Inferior parietal cortex (tissue), 1 donor: ENCODE data around the gene FOSL2.

ENCODE experiments used
- DNase-seq: peaks from one replicate; pipeline ENCODE4 v3.0.0-alpha.2; 2016; ENCODE audit errors: extremely low spot score

FOSL2 gene

DNA sequence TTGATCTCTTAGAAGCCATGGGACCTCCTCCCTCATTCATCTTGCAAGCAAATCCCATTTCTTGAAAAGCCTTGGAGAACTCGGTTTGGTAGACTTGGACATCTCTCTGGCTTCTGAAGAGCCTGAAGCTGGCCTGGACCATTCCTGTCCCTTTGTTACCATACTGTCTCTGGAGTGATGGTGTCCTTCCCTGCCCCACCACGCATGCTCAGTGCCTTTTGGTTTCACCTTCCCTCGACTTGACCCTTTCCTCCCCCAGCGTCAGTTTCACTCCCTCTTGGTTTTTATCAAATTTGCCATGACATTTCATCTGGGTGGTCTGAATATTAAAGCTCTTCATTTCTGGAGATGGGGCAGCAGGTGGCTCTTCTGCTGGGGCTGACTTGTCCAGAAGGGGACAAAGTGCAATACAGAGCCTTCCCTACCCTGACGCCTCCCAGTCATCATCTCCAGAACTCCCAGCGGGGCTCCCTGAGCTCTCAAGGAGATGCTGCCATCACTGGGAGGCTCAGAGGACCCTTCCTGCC, 20.0 kb downstream of the FOSL2 start:
- DNase-seq = no peak

DNA sequence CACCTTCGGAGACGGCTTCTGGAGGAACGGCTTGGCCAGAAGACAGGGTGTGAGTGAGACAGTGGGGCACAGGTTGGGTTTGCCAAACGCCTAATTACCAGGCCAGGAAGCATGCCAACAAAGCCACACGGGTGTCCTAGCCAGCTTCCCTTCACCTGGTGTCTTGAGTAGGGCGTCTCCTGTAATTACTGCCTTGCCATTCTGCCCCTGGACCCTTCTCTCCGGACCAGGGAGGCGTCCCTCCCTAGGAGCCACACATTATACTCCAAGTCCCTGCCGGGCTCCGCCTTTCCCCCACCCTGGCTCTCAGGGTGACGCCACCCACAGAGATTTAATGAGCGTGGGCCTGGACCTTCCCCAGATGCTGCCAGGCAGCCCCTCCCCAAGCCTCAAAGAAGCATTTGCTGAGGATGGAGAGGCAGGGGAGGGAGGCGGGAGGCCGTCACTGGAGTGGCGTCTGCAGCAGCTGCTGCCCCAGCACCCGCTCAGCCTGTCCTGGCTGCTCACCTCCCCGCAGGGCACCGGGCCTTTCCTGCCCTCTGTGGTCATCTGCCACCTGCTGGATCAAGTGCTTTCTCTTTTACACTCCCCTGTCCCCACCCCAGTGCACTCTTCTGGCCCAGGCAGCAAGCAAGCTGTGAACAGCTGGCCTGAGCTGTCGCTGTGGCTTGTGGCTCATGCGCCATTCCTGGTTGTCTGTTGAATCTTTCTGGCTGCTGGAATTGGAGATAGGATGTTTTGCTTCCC, 20.7 kb downstream of the FOSL2 start:
- DNase-seq = no peak

DNA sequence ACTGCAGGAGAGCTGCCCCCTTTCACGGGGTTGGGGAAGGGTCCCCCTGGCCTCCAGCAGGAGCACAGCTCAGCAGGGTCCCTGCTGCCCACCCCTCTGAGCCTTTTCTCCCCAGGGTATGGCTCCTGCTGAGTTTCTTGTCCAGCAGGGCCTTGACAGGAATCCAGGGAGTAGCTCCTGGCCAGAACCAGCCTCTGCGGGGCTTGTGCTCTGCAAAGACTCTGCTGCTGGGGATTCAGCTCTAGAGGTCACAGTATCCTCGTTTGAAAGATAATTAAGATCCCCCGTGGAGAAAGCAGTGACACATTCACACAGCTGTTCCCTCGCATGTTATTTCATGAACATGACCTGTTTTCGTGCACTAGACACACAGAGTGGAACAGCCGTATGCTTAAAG, 21.2 kb downstream of the FOSL2 start:
- DNase-seq = no peak

DNA sequence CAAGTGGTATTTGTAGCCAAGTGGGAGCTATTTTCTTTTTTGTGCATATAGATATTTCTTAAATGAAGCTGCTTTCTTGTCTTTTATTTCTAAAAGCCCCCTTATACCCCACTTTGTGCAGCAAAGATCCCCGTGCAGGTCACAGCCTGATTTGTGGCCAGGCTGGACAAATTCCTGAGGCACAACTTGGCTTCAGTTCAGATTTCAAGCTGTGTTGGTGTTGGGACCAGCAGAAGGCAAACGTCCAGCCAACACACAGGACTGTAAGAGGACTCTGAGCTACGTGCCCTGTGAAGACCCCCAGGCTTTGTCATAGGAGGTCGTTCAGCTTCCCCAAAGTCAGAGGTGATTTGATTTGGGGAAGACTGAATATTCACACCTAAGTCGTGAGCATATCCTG, 21.9 kb downstream of the FOSL2 start:
- no peak for DNase-seq

DNA sequence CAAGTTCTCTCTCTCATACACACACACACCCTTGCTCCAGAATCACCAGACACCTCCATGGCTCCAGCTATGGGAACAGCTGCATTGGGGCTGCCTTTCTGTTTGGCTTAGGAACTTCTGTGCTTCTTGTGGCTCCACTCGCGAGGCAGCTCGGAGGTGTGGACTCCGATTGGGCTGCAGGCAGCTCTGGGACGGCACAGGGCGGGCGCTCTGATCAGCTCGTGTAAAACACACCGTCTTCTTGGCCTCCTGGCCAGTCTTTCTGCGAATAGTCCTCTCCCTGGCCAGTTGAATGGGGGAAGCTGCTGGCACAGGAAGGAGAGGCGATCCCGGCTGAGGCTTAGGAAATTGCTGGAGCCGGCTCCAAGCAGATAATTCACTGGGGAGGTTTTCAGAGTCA, 22.4 kb downstream of the FOSL2 start:
- DNase-seq = no peak

DNA sequence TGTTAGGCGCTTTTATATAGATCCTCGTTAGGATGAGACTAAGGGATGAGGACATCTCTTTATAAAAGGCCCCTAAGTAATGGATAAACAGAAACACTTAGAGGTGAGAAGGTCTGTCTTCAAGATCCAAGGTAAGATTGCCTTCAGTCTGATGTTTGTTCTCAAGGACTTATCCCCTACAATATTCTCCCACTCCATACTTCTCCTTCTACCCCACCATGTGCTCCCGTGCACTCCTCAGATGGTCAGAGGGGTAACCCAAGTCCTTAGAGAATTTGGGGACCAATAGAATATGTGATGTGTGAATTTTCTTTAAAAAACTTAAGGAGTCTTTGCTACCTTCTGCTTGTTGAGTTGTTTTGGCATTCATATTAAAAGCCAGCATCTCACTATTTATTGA, 23.1 kb downstream of the FOSL2 start:
- DNase-seq = no peak

DNA sequence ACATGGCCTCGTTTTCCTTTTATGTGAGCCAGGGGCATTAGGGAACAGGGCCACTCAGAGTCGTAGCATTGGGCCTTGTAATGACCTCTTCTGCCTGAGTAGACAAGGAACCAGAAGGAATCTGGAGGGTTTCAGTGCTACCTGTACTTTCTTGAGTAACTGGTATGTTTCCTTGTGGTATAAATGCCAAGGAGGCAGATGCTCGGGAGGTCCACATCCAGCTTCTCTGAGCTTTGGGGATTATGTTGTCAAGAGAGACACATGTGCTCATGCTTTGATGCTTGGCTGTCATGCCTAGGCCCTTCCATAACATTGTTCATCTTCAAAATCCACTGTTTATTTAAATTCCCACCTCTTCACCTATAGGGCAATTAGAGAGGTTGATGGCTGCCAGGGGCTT, 26.3 kb downstream of the FOSL2 start:
- DNase-seq = no peak

DNA sequence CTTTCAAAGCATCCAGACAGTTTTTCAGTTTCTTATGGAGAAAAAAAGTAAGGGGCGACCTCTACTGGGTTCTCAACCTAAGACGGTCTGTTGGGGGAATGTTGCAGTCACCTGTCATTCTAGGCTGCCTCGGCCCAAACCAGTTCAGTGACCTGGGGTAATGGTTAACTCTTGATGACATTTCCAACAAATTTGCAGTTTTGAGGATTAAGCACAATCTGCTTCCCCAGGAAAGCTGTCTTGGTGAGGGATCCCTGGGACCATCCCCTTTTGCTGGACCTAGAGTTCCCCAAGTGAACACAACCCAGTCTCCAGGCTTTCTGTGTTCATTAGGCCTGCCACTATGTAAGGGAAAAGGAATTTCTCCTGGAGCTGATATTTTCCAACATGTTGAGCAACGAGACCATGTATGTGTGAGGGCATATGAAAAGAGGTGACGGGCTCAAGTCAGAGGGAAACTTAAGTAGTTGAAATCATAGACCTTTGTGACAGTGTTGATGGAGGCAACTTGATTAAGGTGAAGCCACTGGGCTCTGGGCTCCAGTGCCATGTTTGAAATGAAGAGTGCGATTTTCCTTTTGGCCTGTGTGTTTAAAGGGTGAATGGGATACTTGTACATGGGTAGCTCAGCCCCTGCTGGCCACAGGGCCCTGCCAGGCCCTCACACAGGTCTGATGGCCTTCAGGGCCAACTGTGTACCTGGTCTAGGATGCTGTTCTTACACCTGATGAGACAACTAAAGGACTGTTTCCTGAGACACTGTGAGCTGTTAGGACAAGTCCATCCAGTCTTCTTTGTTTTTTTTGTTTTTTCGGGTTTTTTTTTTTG, 27.0 kb downstream of the FOSL2 start:
- DNase-seq = no peak

DNA sequence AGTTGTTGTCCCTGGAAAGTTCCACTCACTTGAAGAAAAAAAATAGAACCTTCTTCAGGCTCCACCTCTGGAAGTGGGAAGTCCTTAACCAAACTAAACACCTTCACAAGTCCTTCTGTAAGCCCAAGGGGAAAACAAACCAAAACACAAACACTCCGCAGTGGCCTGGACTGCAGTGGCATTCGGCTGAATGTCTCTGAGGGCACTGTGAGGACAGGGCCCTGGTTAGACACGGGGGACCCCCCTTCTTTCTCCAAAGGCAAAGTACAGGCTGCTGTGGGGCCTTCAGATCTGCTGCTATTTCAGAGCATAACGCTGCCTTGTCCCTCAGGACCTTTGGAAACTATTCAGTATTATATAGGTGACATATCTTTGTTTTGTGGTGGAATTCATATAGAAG, 28.1 kb downstream of the FOSL2 start:
- DNase-seq = no peak

DNA sequence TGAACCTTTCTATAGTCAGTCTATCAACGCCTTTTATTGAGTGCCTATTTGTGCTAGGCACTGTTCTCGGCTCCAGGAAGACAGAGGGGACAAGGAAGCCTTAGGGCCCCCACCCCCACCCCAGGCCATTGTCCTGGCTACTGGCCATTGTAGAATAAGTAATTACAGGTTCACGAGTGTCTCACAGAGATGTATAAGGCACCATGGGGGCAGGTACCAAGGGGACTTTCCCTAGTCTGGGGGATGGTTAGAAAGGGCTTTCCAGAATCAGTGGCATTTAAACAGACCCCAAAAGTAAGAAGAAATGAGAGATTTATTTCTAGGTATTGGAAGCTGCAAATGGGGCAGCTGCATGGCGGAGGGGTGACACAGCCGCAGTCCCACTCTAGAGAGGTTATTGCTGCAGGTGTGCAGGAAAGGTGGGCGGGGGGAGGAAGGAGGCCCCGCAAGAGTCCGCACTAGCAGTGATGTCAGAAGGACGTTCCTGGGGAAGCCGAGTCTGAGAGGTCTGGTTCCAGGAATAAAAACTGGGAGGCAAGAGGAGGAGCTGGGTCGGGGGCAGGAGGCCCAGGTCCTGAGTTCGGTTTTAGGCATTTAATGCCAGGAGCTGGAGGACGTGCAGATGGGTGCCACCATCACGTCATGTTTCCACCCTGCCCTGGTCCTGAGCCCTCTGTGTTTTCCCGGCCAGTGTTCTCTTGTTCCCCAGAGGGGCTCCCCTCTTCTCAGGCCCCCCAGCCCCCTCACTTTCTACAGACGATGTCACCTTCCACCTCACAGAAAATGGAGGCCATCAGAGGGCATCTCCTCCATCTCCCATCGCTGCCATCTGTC, 30.5 kb downstream of the FOSL2 start:
- DNase-seq = no peak

DNA sequence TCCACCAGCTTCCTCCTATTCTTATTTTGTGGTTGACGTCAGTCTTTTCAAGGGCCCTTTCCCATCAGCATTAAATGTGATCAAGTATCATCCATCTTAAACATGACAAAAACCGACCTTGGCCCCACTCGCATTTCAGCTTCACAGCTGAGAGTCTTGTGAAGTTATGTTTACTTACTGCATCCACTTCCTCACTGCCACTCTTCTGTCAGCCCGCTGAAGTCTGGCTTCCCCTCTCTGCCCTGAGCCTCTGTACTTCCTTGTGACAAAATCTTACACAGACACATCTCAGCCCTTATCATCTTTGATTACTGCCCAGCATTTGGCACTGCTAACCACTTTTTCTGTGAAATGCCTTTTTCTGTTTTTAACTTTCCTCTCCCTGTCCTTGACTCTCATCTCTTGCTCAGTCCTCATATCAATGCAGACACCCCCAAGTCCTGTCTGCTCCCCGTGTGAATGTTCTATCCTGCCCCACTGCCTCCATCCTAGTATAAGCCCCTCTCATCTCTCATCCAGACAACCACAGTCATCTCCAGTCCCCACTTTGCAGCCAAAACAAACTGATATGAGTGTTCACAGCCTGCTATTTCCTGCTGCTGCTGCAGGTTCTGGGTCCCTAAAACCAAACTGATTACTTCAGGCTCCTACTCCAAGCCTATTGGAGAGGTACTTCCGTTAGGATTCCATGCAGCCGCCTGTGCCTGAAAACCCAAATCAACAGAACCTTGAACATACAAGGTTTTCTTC, 31.4 kb downstream of the FOSL2 start:
- DNase-seq = no peak

DNA sequence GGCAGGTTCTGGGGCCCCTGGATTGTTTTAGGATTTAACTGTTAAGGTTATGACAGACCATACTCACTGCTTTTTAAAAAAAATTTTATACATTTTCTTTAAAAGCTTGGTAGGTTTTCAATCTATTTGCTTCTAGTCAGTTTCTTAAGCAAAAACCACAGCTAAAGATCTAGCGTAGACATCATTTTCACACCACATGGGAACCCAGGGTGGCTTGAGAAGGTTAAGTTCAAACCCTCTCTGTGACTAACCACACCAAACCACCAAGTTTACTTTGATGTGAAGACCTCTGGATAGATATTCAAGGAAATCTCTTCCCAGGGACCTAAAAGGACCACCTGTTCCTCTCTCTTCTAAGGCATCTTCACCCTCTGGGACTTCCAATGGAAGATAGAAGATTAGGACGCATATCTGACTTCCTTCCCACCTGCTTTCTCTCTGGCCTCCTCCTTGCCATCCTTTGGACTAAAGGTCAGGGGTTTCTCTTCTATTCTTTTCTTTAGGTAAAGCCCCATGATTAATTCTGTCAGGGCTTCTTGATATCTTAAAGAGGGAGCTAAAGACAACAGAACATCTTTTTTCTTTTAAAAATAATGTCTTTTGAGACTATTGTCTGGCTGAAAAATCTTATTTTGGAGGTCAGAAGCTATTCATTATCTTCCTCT, 32.3 kb downstream of the FOSL2 start:
- DNase-seq = no peak

DNA sequence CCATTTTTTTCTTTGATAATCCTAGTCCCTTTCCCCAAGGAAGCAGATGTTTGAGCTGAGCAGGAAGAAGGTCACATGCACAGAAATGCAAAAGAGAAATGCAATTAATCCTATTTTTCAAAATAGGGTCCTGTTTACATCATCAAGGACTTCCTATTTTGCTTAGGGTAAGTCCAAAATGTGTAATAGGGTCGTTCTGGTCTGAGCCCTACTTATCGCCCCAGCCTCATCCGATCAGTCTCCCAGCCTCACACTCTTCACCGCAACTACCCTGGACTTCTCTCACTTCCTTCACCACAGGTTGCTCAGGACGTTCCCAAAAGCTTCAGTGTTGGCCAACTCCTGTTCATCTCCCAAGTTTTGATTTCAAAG, 32.8 kb downstream of the FOSL2 start:
- DNase-seq = no peak

DNA sequence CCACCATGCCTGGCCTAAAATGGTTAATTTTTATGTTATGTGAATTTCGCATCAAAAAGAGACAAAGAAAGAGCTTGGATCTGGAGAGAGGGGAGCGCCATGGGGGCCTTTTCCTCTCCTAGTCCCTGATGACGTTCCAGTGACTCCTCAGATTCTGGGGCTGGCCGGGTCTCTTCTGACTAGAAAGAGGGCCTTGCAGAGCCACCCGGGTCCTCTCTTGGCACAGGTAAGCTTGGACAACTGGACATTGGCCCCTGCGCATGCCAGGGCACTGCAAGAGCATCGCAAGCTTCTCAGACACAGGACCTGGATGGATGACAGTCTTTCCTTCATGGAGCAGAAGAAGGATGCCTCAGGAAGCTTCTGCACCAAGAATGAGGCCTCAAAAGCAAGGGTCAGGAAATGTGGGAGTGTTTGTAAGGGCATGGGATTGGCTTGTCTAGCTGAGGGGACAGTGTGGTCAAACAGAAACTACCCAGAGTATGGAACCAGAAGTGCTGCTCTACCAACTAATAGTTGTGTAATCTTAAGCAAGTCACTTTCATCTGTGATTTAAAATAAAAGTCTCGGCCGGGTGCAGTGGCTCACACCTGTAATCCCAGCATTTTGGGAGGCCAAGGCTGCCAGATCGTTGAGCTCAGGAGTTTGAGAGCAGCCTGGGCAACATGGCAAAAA, 35.2 kb downstream of the FOSL2 start:
- no peak for DNase-seq

DNA sequence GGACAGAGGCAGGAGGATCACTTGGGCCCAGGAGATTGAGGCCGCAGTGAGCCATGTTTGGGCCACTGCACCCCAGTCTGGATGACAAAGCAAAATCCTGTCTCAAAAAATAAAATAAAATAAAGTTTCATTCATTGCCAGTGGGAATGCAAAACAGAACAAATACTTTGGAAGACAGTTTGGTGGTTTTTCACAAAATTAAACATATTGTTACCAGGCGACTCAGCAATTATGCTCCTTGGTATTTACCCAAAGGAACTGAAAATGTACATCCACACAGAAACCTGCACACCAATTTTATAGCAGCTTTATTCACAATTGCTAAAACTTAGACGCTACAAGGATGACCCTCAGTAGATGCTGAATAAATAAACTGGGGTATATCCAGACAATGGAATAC, 35.8 kb downstream of the FOSL2 start:
- no peak for DNase-seq

DNA sequence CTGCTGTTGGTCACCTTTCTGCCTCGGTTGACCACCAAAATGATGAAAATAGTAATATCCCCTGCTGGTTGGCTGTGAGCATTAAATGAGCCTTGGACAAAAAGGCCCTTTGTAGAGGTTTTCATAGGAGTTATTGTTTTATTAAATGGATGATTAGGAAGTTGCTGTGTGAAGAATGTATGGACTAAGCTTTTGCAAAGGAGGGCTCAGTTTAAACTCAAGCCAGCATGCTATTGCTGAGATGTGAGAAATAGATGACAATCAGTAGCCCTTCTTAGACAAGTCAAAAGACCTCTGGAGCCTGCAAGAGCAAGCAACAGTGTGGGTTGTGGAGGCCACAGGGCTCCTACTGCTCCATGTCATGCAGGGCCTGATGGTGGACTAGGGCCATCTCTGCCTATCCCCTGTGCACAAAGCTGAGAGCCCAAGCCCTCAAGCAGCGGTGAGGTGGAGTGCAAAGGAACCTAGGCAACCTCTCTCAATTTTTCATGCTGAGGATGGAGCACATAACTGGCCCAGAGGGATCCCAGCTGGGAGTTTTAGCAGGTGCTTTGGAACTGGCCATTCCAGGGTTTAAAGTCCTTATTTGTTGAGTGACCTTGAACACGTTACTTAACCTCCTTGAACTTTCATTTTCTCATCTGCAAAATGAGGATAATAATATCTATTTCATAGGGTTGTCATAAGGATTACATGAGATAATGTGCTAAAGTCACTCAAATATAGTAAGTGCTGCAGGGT, 37.1 kb downstream of the FOSL2 start:
- no peak for DNase-seq

DNA sequence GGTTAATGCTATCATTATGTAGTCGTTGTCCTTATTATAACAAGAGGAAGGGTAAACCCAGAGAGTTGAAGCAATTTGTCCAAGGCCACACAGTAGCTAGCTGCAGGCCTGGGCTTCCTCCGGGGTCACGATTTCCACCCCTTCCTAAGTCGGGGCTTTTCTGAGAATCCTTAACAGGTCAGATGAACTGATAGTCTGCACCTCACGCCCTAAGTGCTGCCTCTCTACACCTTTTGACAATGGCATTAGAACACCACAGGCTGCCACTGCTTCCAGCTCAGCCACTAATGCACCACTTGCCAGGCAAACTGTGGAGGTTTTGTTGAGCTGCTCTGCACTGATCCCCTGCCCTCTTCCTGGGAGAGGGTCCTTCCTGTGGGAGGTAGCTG, 37.7 kb downstream of the FOSL2 start:
- no peak for DNase-seq

DNA sequence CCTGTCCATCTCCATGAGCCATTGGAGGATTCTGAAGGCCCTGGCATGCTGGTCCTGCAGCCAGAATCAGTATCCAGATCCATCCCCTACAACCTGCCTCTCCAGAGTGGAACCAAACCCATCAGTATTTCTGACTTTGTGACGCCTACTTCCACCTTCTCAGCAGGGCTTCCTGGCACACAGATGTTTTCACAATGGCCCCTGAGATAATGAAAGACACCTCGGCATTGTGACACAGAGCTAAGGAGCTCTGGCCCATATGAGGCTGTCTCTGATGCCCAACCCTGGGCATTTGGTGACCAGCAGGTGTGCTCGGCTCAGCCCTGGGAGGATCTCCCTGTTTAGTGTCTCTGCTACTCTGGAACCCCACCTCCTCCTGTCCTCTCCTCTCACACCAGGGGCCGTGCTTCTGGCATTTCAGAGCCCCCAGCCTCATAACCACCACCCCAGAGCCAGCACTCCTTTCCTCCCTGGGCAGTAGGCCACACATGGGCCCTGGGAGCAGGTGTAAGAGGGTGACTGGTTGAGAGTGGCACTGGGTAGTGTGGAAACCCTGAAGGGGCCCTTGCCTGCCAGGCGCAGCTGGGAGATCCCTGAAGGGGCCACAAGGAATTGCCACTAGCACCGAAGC, 38.2 kb downstream of the FOSL2 start:
- DNase-seq = no peak

DNA sequence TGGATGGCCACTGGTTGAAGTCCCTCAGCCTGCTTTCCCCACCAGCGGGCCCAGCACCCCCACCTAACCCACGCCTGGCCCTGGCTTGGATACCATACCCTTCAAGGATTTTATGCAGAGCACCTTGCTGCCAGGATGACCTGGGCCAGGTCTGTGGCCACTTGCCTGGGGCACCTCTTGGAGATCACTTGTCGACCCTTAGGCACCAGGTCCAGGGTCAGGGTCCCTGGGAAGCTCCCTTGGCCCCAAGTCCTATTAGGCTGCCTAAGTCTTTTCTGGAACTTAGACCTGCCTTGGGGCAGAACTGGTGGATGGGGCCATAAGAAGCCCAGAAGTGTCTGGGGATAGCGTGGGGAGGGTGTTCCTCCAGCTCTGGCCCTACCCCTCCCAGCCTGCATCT, 39.1 kb downstream of the FOSL2 start:
- no peak for DNase-seq
